GM13976 (cell line): ENCODE measurements around the gene KIF26A.

ENCODE experiments used
- DNase-seq: peaks from one replicate; pipeline ENCODE4 v3.0.0; 2012; ENCODE audit warnings: low spot score
- in situ Hi-C: fragments of 300-500 bp; cut with MboI; formaldehyde crosslinking; loops from one replicate; pipeline ENCODE4 v1.12.0; 2022; ENCODE audit warnings: low sequenced_read_pairs, mixed read lengths, inconsistent platforms; ENCODE audit not compliant: unreplicated experiment
- TF ChIP-seq, protein P1 (sequence below): IDR thresholded peaks from 2 replicates; pipeline ENCODE4 v1.5.1; 2012; ENCODE audit warnings: borderline replicate concordance, mild to moderate bottlenecking; ENCODE audit not compliant: insufficient read depth; ENCODE audit errors: extremely low read depth, missing control alignments, control extremely low read depth

The KIF26A gene

DNA sequence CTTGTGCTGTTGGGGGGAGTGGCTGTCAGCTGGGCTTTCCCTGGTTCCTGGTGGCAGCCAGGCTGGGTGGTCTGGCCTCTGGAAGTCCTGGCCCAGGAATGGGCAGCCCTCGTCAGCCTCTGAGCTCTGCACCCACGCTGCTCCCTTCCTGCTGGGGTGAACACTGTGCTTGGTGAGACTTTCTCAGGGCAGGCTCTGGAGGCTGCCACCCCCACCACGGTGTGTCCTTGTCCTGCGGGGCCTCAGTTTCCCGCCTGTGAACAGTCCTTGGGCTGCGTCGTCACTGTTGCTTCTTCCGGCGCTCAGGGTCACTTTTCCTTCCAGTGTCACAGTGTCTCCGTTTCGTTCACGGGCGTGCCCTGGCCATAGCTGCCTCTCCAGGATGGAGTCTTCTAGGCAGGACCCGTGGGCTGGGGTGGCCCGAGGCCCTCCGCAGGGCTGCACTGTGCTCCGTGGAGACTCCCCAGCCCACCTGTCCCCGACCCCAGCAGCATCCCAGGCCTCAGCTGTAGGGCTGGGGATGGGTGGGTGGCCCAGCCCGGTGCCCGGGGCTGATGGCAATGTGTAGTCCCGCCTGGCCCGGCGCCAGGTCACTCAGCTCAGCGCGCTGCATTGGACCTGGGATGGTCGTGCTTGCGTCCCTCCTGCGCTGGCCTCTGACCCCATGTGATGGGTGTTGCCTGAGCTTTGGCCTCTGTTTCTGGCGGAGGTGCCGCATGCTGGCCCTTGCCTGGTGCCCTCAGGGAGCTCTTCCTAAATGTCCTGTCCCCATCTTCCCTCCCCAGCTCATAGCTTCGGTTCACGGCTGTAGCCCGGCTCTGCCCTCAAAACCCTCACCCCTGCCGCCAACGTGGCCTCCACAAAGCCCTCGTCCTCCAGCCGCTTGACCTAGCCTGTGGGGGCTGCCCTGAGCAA lies 6.8 kb downstream of the KIF26A start:
- in situ Hi-C loops, result no loop called here
- no peak for DNase-seq

DNA sequence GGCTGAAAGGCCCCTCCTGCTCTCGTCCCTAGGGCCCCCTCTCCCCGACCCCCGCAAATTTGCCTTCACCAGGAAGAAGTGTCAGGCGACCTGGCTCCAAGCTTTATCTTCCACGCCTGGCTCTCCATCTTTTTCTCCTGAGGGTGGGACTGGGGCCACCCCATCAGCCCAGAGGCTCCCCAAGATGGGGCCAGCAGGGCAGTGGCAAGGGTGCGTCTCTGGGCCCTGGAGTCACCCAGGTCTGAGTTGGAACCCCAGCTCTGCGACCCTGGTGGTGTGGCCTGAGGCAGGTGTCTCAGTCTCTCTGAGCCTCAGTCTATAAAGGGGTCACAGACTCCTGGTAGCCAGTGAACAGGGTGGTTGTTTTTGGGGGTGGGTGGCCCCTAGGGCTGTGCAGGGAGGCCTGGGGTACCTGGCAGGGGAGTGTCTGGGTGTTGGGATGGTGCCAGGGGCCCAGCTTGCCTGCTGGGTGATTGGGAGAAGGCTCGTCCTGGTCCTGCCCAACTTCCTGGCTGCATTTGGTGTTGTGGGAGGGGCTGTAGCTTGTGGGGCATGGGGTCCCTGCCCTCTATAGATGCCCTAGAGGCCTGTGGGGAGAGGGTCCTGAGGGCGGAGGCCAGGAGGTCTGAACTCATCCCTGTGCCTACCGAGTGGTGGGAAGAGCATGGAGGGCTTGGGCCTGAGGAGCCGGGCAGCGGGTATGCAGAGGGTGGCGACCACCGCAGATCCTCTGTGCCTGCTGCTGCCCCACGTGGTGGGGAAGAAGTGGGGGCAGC lies 7.6 kb downstream of the KIF26A start:
- TF ChIP-seq, protein P1, sequence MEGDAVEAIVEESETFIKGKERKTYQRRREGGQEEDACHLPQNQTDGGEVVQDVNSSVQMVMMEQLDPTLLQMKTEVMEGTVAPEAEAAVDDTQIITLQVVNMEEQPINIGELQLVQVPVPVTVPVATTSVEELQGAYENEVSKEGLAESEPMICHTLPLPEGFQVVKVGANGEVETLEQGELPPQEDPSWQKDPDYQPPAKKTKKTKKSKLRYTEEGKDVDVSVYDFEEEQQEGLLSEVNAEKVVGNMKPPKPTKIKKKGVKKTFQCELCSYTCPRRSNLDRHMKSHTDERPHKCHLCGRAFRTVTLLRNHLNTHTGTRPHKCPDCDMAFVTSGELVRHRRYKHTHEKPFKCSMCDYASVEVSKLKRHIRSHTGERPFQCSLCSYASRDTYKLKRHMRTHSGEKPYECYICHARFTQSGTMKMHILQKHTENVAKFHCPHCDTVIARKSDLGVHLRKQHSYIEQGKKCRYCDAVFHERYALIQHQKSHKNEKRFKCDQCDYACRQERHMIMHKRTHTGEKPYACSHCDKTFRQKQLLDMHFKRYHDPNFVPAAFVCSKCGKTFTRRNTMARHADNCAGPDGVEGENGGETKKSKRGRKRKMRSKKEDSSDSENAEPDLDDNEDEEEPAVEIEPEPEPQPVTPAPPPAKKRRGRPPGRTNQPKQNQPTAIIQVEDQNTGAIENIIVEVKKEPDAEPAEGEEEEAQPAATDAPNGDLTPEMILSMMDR, result no peak
- no peak for DNase-seq
- in situ Hi-C loops, result no loop called here

More for the DNA sequence above, 6.8 kb downstream of the KIF26A start:
- TF ChIP-seq, protein P1, result no peak

DNA sequence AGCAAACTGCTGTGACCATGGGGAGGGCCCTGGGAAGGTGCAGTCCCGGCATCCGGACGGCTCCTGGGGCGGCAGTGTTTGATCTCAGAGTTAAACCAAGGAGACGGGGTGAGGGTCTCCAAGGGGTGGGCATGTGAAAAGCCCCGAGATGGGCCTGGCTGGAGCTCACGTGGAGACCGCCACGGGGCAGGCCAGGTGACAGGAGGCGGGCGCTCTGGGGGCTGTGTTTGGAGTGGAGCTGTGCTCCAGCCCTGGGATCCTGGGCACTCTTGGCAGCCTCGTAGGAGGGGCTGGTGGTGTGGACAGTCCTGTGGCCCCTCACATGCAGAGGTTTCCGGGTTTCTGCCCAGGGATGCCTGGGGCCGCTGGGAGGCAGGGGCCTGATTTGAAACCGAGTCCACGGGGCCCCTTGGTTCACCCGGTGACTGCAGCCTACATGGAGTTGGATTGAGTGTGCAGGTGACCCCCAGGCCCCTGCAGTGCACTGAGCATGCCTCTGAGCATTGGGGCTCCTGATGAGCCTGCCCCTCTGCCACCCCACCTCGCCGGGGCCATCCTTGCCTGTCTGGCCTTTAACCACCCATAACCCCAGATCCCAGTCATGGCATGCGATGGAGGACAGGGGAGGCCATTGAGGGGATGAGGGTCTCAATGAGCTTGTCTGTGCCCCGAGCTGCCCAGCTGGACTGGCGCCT lies 8.4 kb downstream of the KIF26A start:
- in situ Hi-C loops, result no loop called here
- no peak for DNase-seq
- TF ChIP-seq, protein P1, result no peak

DNA sequence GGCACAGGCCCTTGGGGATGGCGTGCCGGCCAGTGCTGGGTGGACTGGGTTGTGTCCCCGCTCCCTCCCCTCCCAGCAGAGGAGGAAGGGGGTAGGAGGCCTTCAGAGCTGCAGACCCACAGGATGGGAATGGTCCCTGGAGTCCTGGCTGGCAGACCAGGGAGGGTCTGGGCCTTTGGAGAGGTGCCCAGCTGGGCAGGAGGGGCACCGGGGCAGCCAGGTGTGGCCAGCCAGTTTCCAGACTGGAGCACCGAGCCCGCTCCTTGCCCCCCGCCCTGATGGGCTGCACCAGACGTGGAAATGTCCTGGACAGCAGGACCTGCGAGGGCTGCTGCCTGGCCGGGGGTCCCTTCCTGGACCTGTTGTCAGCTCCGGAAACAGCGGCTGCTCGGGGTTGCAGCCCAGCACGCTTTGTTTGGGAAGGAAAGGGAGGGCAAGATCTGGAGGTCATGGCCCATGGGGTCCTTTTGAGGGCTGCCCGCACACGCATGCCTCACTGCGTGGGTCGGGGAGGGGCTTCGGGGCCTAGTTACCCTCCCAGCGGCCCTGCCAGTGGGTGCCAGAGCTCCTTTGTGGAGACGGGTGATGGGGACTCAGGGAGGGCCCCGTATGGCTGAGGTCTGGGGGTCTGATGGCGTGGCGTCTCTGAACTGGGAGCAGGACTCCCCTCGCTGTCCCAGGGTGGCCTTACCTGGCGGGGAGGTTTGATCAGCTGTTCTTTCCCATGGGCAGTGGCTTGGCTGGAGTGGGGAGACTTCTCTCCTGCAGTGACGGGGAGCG lies 9.1 kb downstream of the KIF26A start:
- DNase-seq, result no peak
- in situ Hi-C loops, result no loop called here
- TF ChIP-seq, protein P1, result no peak

DNA sequence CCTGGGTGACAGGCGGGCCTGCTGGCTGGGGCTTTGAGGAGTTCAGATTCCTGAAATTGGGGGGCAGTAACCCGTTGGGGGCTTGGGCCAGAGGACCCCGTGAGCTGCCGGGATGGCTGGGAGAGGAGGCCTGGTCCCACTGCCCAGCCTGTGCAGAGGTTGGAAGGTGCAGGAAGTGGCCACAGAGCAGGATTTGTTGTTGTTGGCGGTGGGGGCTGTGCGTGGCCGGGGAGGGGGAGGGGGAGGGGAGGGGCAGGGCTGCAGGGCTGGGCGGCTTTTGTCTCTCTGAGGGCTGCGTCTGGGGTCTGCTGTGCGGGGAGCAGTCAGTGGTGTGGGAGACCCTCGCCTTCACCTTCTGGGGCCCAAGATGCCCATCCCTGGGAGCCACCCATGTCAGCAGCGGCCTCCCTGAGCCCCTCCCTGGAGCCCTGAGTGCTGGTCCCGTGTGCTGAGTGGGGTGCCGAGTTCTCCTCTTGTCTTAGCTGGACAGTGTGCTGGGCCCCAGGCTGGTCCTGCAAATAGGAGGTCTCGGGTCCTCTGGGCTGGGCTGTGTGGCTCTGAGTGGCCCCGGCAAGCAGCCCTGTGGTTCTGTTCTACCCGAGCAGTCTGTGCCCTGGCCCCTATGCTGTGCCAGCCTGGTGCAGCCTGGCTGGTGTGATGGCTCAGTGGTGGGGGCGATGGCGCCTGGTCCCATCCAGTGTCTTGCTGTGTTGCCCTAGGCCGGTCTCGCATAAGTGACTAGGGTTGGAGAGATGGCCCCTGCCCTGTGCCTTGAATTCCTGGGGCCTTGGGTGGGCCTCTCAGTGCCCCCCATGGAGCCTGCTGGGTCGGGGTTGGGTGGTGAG lies 10.3 kb downstream of the KIF26A start:
- TF ChIP-seq, protein P1, result no peak
- in situ Hi-C loops, result no loop called here
- no peak for DNase-seq
